ENCODE results near the gene KHDC1. TPM values are rescaled to one million over a fixed set of nuclear protein-coding genes. Genes with fewer than 3 reads are reported as not detected.

The KHDC1 gene
- polyA plus RNA-seq, 1 donor from 2014 or later, result 1.5 TPM

DNA sequence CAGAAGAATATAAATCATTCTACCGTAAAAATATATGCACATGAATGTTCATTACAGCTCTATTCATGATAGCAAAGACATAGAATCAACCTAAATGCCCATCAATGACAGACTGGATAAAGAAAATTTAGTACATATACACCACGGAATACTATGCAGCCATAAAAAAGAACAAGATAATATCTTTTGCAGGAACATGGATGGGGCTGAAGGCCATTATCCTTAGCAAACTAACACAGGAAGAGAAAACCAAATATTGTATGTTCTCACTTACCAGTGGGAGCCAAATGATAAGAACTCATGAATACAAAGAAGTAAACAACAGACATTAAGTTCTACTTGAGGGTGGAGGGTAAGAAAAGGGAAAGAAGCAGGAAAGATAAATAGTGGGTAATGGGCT is 46.1 kb downstream of the KHDC1 start:
- Histone ChIP-seq H3K36me3 (ENCODE audit: insufficient read depth, low read length) (no peaks in the 10 kb centered on the region), H3F3A (ENCODE audit: insufficient read depth, low read length, poor library complexity, severe bottlenecking) (no peaks in the 10 kb centered on the region), H3K27me3 (ENCODE audit: insufficient read depth, low read depth, low read length) (no peaks in the 10 kb centered on the region), H2AFZ (ENCODE audit: low read depth, low read length) (no peak overlapping the region), H3K9ac (ENCODE audit: low read length) (no peak overlapping the region), H3K4me2 (ENCODE audit: low read length) (no peak overlapping the region), H3K9me2 (ENCODE audit: insufficient read depth, low read length) (no peaks in the 10 kb centered on the region), H4K20me1 (ENCODE audit: insufficient read depth) (no peaks in the 10 kb centered on the region), H3K79me2 (replicated peaks; ENCODE audit: insufficient read depth, low read length) (no peaks in the 10 kb centered on the region), H3K27ac (ENCODE audit: low read length) (no peak overlapping the region), H3K9me3 (ENCODE audit: low read length) (no peaks in the 10 kb centered on the region), H3K4me3 (ENCODE audit: low read length) (no peak overlapping the region)
- TF ChIP-seq EZH2 (IDR thresholded peaks at IDR 0.05; ENCODE audit: borderline replicate concordance, insufficient read depth, low read length, poor library complexity, severe bottlenecking) (no peak), TAF1 (IDR thresholded peaks at IDR 0.05; ENCODE audit: low read depth) (no peak), MXI1 (conservative IDR thresholded peaks at IDR 0.05; ENCODE audit: poor library complexity, severe bottlenecking) (no peak), POLR2AphosphoS5 (IDR thresholded peaks at IDR 0.05) (no peak), RAD21 (conservative IDR thresholded peaks at IDR 0.05) (no peak), SMC3 (conservative IDR thresholded peaks at IDR 0.05; ENCODE audit: poor library complexity) (no peak), EP300 (conservative IDR thresholded peaks at IDR 0.05; ENCODE audit: poor library complexity, severe bottlenecking) (no peak)
- TF ChIP-seq, protein P1, sequence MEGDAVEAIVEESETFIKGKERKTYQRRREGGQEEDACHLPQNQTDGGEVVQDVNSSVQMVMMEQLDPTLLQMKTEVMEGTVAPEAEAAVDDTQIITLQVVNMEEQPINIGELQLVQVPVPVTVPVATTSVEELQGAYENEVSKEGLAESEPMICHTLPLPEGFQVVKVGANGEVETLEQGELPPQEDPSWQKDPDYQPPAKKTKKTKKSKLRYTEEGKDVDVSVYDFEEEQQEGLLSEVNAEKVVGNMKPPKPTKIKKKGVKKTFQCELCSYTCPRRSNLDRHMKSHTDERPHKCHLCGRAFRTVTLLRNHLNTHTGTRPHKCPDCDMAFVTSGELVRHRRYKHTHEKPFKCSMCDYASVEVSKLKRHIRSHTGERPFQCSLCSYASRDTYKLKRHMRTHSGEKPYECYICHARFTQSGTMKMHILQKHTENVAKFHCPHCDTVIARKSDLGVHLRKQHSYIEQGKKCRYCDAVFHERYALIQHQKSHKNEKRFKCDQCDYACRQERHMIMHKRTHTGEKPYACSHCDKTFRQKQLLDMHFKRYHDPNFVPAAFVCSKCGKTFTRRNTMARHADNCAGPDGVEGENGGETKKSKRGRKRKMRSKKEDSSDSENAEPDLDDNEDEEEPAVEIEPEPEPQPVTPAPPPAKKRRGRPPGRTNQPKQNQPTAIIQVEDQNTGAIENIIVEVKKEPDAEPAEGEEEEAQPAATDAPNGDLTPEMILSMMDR (IDR thresholded peaks at IDR 0.05; ENCODE audit: poor library complexity, severe bottlenecking), result no peak
- TF ChIP-seq, protein P2, sequence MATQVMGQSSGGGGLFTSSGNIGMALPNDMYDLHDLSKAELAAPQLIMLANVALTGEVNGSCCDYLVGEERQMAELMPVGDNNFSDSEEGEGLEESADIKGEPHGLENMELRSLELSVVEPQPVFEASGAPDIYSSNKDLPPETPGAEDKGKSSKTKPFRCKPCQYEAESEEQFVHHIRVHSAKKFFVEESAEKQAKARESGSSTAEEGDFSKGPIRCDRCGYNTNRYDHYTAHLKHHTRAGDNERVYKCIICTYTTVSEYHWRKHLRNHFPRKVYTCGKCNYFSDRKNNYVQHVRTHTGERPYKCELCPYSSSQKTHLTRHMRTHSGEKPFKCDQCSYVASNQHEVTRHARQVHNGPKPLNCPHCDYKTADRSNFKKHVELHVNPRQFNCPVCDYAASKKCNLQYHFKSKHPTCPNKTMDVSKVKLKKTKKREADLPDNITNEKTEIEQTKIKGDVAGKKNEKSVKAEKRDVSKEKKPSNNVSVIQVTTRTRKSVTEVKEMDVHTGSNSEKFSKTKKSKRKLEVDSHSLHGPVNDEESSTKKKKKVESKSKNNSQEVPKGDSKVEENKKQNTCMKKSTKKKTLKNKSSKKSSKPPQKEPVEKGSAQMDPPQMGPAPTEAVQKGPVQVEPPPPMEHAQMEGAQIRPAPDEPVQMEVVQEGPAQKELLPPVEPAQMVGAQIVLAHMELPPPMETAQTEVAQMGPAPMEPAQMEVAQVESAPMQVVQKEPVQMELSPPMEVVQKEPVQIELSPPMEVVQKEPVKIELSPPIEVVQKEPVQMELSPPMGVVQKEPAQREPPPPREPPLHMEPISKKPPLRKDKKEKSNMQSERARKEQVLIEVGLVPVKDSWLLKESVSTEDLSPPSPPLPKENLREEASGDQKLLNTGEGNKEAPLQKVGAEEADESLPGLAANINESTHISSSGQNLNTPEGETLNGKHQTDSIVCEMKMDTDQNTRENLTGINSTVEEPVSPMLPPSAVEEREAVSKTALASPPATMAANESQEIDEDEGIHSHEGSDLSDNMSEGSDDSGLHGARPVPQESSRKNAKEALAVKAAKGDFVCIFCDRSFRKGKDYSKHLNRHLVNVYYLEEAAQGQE (IDR thresholded peaks at IDR 0.05; ENCODE audit: borderline replicate concordance), result no peak

DNA sequence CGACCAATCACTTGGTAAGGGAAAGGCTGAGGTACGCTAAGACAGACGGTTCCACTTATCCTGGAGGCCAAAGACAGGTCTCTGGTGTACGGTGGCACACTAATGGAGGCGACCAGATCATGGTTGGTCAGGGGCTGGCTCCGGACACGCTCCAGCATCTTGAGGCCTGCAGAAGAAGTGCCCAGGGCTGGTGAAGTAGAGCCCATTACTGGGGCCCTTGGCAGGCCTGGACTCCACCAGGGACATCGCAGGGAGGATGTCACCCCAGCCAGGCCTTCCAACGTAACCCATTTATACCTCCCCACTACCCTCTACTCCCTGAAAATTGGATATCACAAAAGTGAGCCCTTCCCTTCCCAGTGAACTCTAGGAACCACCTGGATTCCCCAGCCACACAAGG is 53.9 kb downstream of the KHDC1 start:
- no peak overlapping the region for H3K27ac ChIP-seq (ENCODE audit: low read length)
- no peak overlapping the region for H2AFZ ChIP-seq (ENCODE audit: low read depth, low read length)
- no peaks in the 10 kb centered on the region for H3K79me2 ChIP-seq (replicated peaks; ENCODE audit: insufficient read depth, low read length)
- no peak overlapping the region for H3K9ac ChIP-seq (ENCODE audit: low read length)
- H3K4me2 ChIP-seq (ENCODE audit: low read length), result no peak overlapping the region
- H3K4me3 ChIP-seq (ENCODE audit: low read length), result no peak overlapping the region
- no peaks in the 10 kb centered on the region for H3K9me2 ChIP-seq (ENCODE audit: insufficient read depth, low read length)
- H3K27me3 ChIP-seq (ENCODE audit: insufficient read depth, low read depth, low read length), result no peaks in the 10 kb centered on the region
- no peaks in the 10 kb centered on the region for H3K36me3 ChIP-seq (ENCODE audit: insufficient read depth, low read length)
- TF ChIP-seq, protein P2 (IDR thresholded peaks at IDR 0.05; ENCODE audit: borderline replicate concordance), result no peak
- no peak for TF ChIP-seq EZH2 (IDR thresholded peaks at IDR 0.05; ENCODE audit: borderline replicate concordance, insufficient read depth, low read length, poor library complexity, severe bottlenecking)
- TF ChIP-seq SMC3 (conservative IDR thresholded peaks at IDR 0.05; ENCODE audit: poor library complexity), result no peak
- no peaks in the 10 kb centered on the region for H3F3A ChIP-seq (ENCODE audit: insufficient read depth, low read length, poor library complexity, severe bottlenecking)
- H4K20me1 ChIP-seq (ENCODE audit: insufficient read depth), result no peaks in the 10 kb centered on the region
- H3K9me3 ChIP-seq (ENCODE audit: low read length), result no peaks in the 10 kb centered on the region

Data from neural cell (in vitro differentiated cells).